Measurements from ENCODE around the gene FOLR2.

FOLR2 gene

DNA sequence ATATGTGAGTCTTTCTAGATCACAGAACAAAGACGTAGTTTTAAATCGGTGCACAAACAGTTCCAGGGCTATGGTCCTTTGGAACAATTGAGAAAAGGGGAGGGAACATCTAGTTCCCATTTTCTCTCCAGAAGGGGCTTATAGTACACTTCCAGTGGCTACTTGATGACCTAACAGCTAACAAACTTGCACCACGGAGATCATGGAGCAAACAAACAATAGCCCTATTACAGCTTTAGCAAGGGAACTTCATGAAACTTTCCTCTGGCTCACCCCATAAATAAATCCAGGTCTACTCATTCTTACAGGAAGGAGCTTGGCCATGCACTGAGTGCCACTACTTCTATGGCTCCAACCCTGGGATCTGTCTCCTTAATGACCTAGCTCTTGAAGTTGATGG is 8.3 kb upstream of the FOLR2 start:
- DNase-seq, result no peak

DNA sequence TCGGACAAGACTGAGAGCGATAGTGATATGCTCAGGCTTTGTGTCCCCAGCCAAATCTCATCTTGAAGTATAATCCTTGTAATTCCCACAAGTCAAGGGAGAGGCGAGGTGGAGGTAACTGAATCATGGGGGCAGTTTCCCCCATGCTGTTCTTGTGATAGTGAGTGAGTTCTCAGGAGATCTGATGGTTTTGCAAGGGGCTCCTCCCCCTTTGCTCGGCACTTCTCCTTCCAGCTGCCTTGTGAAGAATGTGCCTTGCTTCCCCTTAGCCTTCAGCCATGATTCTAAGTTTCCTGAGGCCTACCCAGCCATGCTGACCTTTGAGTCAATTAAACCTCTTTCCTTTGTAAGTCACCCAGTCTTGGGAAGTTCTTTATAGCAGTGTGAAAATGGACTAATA is 7.5 kb upstream of the FOLR2 start:
- DNase-seq, result no peak

DNA sequence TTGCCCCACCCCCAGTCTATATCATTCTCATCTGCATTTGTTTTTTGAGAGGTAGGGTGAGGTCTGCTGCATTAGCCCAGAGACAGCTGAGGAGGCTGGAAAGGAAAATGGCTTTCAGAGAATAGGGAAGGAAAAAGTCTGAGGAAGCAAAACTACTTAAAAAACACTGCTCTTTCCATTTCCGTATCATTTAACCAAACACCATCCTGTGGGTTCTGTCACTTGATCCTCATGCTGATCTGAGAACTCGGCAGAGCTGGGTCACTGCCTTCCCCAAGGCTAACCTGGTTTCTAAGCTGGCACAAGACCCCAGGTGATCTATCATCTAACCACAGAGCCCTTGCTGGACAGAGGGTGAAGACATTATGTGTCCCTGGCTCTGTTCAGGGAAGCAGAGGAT is 1.2 kb downstream of the FOLR2 start:
- DNase-seq, result no peak

DNA sequence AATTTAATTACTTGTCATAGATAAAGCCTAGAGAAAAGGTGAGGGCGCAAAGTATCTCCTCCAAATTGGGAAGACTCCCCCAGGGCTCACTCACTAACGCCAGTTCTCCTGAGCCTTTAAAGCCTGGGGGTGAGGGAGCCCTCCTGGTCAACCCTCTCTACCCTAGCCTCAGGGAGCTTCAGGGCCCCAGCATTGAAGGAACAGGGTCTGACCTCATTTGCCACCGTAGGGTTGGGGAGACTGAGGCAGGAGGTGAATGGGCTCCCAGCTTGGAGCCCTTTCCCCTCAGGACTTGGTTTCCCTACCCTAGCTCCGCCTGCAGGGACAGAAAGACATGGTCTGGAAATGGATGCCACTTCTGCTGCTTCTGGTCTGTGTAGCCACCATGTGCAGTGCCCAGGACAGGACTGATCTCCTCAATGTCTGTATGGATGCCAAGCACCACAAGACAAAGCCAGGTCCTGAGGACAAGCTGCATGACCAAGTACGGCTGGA is 1.7 kb downstream of the FOLR2 start:
- DNase-seq, result no peak

DNA sequence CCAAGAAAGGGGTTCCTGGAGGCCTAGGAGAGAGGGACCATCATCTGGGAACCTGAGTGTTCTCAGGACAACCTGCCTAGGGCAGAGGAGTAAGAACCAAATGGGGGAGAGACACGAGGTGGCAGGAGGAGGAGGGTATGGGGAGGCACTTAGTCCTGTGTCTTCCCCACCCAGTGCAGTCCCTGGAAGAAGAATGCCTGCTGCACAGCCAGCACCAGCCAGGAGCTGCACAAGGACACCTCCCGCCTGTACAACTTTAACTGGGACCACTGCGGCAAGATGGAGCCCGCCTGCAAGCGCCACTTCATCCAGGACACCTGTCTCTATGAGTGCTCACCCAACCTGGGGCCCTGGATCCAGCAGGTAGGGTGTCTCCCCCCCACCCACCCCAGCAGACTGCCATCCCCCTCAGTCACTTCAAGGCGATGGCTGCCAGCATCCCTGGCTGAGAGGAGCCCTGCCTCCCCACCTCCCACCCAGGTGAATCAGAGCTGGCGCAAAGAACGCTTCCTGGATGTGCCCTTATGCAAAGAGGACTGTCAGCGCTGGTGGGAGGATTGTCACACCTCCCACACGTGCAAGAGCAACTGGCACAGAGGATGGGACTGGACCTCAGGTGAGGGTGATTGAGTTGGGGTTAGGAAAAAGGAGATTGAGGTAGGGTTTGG is 4.2 kb downstream of the FOLR2 start:
- no peak for DNase-seq

DNA sequence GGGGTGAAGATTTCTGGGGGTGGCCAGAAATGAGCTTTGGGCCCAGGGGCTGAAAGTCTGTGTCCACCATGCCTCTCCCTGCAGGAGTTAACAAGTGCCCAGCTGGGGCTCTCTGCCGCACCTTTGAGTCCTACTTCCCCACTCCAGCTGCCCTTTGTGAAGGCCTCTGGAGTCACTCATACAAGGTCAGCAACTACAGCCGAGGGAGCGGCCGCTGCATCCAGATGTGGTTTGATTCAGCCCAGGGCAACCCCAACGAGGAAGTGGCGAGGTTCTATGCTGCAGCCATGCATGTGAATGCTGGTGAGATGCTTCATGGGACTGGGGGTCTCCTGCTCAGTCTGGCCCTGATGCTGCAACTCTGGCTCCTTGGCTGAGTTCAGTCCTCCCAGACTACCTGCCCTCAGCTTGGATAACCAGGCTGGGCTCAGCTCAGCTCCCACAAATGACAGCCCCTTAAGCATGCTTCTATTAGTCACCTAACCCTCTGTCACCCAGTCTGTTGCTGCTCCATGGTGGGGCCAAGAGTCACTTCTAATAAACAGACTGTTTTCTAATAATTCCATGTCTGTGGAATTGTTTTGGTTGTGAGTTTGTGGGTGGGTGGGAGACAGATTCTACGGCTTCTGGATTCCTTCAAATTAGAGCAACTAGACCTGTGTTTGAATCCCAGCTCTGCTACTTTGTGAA is 4.9 kb downstream of the FOLR2 start:
- no peak for DNase-seq

DNA sequence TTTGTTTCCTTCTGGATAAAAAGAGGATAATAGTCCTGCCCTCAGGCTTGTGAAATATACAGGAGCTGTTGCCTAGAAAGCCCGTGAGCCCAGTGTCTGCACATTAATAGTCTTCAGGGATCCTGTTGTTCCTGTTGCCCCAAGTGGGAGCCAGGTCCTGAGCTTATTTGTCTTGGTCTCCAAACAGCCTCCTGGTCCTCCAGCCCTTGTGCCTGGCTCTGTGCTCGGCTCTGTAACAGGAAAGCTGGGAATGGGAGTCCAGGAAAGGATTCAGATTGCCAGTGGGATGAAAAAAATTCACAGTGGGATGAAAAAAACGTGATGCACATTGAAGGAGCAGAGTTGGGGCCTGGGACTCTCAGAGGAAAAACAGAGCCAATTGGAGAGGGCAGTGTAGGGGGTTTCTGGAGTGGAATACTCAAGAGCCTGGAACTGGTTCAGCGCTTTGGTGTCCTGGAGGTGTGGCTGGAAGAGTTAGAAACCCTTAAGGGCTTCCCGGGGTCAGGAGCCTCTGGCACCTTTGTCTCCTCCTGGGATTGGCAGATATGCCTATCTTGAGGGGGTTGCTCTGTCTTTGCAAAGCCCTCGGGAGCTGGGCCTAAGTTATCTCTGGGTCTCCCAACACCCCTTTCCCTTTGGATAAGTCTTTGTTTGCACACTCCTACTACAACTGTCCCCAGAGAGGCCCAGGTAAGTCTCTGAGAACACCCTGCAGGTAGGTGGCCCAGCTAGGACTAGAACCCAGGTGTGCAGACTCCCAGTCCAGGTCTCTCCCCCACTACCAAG is 5.7 kb downstream of the FOLR2 start:
- DNase-seq, result no peak

DNA sequence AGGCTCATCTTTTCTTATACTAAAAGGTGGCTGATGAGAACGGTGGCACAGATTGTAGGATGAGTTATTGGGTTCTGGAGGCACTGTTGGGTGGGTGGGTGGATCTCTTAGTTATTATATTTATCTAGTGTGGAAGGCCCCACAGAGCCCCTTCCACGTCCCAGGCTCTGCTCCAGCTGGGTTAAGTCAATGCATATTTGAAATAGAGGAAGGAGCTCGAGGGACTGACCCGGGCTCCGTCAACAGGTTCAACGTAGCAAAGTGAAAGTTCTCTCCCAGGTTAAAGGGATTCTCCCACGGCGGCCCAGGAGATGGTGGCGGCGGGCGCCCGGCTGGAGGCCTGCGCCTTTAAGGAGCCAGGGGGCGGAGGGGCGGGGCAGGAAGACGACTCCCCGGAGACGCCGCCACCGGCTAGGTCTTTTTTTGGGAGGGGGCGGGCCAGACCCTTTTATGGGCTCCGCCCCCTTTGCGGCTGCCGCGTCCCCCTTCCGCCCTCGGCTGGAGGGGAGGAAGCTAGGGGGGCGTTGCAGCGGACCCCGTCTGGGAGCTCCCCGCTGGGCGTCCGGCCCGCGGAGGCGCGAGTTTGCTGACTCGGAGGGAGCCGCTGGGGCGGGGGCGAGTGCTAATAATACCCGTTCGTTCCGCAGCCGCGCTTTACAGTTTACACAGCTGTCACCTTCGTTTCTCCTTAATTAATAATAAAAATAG is 6.5 kb downstream of the FOLR2 start:
- DNase-seq, result peak; percentile 85

DNA sequence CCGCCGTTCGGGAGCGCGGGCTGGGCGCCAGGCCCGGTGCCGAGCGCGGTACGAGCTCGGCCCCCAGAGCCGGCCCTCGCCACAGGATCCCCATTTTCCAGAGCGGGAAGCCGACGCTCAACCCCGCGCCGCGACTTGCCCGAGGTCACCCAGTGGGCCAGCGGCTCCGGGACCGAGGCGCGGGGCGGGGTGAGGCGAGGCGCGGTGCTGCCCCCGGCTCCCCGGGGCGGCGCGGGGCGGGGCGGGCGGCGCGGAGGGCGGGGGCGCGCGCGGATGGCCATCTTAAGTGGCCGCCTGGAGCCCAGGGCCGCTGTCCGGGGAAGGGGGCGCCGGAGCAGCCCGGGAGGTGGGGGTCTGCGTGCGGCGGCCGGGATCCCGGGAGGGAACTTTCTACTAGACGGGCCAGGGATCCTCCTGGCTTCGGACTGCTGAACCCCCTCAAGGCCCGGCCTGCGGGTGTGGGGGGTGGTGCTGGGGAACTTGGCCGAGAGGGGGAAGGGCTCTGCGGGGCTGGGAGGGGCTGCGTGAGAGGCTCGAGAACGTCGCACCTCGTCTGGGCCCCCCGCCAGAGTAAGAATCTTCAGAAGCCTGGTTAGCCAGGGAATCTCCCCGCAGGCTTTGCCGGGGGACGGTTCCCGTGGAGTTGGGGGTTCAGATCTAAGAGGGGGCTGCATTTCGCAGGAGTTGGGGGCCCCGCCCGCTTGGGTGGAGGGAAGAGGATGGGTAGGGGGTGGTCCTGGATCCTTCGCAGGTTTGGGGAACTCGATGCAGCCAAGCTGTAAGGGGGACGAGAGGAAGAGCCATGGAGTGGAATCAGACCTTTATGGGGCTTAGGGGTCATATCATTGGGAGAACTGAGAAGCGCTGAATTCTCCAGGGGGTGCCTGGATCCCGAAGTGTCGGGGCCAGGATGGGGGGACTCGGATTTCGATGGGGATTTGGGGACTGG is 7.3 kb downstream of the FOLR2 start:
- DNase-seq, result peak; percentile 66

DNA sequence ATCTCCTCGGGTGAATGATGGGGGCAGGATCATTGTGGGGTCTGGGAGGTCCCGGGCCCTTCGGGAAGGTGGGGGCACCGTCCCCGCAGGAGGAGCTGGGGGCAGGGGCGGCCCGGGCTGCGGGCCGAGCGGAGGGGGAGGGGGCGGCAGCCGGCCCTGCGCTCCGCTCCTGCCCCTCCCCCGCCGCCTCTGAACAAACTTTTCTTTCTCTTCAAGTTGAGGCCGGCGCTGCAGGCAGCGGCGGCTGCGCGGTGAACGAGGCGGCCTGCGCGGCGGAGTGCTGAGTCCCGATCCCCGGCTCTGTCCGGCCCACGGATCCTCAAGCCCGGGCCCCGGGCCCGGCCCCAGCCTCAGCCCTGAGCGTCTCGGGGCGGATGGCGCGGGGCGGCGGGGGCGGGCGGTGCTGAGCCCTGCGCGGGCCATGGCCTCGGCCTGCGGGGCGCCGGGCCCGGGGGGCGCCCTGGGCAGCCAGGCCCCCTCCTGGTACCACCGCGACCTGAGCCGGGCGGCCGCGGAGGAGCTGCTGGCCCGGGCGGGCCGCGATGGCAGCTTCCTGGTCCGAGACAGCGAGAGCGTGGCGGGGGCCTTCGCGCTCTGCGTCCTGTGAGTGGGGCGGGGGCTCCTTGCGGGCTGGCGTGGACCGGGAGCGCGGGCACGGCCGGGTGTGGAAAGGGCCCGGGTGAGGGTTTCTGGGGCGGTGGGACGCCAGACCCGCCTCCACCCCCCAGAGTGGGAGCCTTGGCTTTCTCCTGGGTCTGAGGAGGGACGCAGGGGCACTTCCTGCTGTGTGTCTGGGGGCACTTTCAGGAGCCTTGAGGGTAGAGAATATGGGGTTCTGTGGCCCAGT is 8.2 kb downstream of the FOLR2 start, which contains the start of gene INPPL1:
Gene INPPL1 (plus strand): TSS at position 204 of the 847 bp plus-strand sequence. CDS start 218 bp downstream, at position 422.
- no peak for DNase-seq

DNA sequence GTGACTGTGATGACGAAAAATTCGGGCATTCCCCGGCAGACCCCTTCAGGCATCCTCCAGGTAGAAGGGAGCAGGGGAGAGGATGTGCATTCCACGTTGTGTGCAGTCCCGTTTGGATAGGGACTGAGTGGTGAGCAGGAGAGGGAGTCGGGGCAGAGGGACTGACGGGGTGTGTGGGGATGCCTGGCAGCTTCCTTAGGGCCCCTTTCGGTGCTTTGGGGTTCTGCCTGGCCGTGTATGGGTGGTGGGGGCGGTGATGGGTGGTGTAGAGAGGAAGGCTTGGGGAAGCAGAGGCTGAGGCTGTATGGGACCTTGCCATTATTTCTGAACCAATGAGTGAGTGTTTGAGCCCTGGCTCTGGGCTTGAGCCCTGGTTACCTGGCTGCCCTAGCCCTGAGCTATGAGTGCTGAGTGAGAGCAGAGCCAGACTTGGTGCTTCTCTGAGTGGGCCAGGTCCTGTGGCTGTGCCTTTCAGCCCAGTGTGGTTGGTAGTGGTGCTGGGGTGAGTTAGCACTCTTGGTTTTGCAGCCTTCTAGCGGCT is 8.9 kb downstream of the FOLR2 start:
- DNase-seq, result no peak

DNA sequence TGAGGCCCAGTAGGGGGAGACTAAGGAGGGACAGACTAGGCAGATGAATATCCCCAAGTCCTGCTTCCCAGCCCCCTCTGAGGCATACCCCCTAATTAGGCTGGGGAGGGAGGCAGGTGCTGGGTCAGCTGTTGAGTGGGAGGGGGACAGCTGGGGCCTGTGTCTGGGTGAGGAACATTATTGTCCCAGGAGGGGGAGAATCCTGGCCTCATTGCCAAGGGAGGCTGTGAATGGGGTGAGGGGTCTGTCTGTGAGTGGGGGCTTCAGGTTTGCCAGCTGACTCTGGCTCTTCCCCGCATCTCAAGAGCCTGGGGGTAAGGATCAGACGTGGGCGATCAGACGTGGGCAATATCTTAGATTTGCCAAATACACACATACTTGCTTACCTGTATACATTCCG is 10.1 kb downstream of the FOLR2 start:
- DNase-seq, result no peak

DNA sequence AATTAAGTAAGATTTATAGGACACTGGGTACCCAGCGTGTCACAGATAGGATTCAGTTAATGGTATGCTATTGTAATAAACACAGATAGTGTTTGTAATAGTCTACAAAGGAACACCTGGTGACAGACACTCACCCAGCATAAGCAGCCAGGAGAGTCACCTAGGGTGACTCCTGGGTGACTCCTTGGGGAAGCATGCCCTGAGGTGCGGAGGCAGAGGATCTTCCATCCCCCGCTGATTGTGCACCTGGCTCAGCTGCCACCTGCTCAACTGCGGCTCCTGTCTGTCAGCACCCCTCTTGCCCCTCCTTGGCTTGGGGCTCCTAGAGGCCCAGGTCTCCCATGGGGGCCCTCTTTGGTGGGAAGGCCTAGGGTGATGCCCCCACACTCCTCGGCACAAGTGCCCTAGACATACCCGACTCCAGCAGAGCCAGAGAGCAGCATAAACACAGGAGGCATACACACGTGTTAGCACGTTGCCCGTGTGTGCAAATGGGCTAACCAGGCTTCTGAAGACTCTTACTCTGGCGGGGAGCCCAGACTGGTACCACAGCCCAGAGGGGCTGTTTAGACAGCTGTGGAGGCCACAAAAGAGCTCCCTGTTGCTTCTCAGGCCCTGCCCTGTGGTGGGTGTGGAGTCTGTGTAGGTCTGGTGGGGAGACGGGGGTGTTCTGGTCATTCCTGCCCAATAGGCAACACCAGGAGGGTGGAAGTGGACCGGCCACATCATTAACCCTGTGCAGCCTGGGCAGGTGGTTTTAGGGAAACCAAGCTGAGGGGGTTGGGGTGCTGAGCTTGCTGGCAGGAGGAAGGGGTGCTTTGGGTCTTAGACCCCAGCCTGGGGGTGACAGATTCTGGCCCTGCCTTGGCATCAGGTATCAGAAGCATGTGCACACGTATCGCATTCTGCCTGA is 11.0 kb downstream of the FOLR2 start:
- DNase-seq, result no peak

DNA sequence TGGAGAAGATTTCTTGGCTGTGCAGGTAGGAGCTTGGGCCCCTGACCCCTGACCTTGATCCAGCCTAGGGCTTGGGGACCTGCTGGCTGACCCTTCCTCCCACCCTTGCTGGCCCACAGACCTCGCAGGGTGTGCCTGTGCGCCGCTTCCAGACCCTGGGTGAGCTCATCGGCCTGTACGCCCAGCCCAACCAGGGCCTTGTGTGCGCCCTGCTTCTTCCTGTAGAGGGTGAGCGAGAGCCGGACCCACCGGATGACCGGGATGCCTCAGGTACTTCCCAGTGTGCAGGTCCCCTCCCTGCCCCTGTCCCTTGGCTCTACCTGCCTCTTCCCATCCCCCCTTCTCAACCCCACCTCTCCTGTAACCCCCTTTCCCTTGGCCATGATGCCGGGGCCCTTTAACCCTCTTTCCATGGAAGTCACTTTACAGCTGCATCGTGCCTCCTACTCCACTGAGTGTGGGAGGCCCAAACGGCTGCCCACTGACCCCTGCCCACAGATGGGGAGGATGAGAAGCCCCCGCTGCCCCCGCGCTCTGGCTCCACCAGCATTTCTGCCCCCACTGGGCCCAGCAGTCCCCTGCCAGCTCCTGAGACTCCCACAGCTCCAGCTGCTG is 11.7 kb downstream of the FOLR2 start:
- DNase-seq, result no peak

DNA sequence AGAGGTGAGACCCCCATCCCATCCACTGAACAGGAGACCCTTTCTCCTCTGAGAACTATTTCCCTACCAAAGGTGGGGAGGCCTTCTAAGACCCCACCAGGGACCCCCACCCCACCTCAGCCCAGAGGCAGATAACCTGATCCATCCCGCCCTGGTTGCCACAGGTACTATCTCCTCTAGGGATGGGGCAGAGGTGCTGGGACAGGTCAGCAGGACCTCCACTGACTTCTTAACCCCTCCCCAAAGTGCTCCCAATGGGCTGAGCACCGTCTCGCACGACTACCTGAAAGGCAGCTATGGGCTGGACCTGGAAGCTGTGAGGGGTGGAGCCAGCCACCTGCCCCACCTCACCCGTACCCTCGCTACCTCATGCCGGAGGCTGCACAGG is 12.2 kb downstream of the FOLR2 start:
- DNase-seq, result no peak

DNA sequence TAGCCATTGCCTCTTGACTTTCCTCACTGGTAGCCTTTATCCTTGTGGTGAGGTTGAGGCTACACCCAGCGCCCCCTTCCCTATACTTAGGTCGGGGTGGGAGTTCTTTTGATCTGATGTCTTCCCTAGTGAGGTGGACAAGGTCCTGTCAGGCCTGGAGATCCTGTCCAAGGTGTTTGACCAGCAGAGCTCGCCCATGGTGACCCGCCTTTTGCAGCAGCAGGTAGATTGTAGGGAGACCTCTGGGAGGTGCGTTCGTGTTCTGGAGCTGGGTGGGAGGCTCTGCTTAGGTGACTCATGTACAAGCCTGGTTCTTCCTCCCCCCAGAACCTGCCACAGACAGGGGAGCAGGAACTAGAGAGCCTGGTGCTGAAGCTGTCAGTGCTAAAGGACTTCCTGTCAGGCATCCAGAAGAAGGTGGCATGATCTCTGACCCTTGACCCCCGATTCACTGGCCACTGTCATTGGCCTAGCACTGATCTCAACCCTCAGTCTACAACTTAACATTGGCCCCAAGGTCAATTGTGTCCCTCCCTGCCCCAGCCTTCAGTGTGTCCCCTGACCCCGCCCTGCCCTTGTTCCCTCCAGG is 12.8 kb downstream of the FOLR2 start:
- no peak for DNase-seq

DNA sequence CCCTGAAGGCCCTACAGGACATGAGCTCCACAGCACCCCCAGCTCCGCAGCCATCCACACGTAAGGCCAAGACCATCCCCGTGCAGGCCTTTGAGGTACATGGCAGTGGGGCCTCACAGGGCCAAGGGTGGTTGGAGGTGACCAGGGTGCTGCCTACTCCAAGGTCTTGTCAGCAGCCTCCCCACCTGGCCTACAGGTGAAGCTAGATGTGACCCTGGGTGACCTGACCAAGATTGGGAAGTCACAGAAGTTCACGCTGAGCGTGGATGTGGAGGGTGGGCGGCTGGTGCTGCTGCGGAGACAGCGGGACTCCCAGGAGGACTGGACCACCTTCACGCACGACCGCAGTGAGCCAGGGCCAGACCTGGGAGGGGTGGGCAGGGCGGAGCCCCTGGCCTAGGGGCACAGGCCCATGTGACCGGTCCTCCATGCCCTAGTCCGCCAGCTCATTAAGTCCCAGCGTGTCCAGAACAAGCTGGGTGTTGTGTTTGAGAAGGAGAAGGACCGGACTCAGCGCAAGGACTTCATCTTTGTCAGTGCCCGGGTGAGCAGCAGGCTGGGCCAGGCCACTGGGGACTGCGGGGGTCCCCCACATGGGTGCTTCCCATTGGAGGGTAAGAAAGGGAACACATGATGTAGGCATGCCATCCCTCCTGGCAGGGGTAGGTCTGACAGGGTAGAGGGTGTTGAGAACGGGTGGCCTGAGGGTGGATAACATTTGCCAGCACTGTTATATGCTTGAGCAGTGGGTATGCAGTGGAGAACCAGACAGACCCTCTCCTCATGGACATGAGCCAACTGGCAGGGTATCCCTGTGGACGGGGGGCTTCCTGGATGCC is 13.6 kb downstream of the FOLR2 start:
- no peak for DNase-seq

All from T1000 (cell line).